Tongue (tissue), 2 donors: ENCODE data around the gene DDX31. TPM values are rescaled to one million over a fixed set of nuclear protein-coding genes. Genes with fewer than 3 reads are reported as not detected.

ENCODE experiments used
- DNase-seq: peaks from one replicate; pipeline ENCODE4 v3.0.0-alpha.2; 2015
- total RNA-seq: library from RNA; depleted of rRNA; stranded (reverse); fragments of >200 nt; gene quantifications from one replicate; pipeline ENCODE4 v1.2.3, GENCODE V29; 2014

The DDX31 gene
- total RNA-seq, 1 donor from 2014 or later = 11.2 TPM

- DNase-seq = no peak
Observed at GRCh38 chr9:132592451-132592850, 77.3 kb downstream of the DDX31 start.

- DNase-seq = no peak
Observed at GRCh38 chr9:132591751-132592314, 78.0 kb downstream of the DDX31 start.

- no peak for DNase-seq
Observed at GRCh38 chr9:132591244-132591643, 78.5 kb downstream of the DDX31 start.

GRCh38 chr9:132590318-132591182 is 79.2 kb downstream of the DDX31 start:
- DNase-seq = no peak

GRCh38 chr9:132590037-132590317 is 79.8 kb downstream of the DDX31 start:
- DNase-seq = no peak

- DNase-seq = no peak
Observed at GRCh38 chr9:132589148-132590036, 80.4 kb downstream of the DDX31 start.

- no peak for DNase-seq
Observed at GRCh38 chr9:132588501-132589147, 81.2 kb downstream of the DDX31 start.

GRCh38 chr9:132588098-132588497 is 81.7 kb downstream of the DDX31 start:
- no peak for DNase-seq

- no peak for DNase-seq
Observed at GRCh38 chr9:132587592-132587955, 82.2 kb downstream of the DDX31 start.

- no peak for DNase-seq
Observed at GRCh38 chr9:132586830-132587591, 82.8 kb downstream of the DDX31 start.

- DNase-seq = no peak
Observed at GRCh38 chr9:132585954-132586829, 83.6 kb downstream of the DDX31 start.

- DNase-seq = no peak
Observed at GRCh38 chr9:132584601-132585560, 84.9 kb downstream of the DDX31 start.

GRCh38 chr9:132583584-132584304 is 86.0 kb downstream of the DDX31 start:
- no peak for DNase-seq

GRCh38 chr9:132582786-132583583 is 86.8 kb downstream of the DDX31 start:
- no peak for DNase-seq

GRCh38 chr9:132582276-132582785 is 87.5 kb downstream of the DDX31 start, which contains the start of gene BARHL1:
TSS of gene BARHL1 (plus strand) at chr9:132582606. CDS start at chr9:132582798, 192 bp downstream.
- DNase-seq = no peak

- no peak for DNase-seq
Observed at GRCh38 chr9:132579427-132579798, 90.4 kb downstream of the DDX31 start.

- no peak for DNase-seq
Observed at GRCh38 chr9:132578367-132578932, 91.3 kb downstream of the DDX31 start.
